H9 (cell line): ENCODE data around the gene NHS. TPM values are rescaled to one million over a fixed set of nuclear protein-coding genes. Genes with fewer than 3 reads are reported as not detected.

Source experiments
- DNase-seq: peaks from one replicate; pipeline ENCODE4 v3.0.0-alpha.2; 2017
- H2AFZ ChIP-seq: one replicate; pipeline ENCODE4 v1.6.1; 2013; ENCODE audit warnings: mild to moderate bottlenecking, low read length, control low read depth, moderate library complexity
- H2AK5ac ChIP-seq: 2 replicates; pipeline ENCODE4 v1.6.1; 2013; ENCODE audit warnings: low read length, control low read depth, mixed read lengths; ENCODE audit not compliant: insufficient read length
- H2BK120ac ChIP-seq: one replicate; pipeline ENCODE4 v1.6.1; 2013; ENCODE audit warnings: low read depth, mild to moderate bottlenecking, low read length, control low read depth, inconsistent platforms; ENCODE audit not compliant: poor library complexity, severe bottlenecking
- H2BK12ac ChIP-seq: 2 replicates; pipeline ENCODE4 v1.6.1; 2013; ENCODE audit warnings: low read length, control low read depth, mixed read lengths, low read depth; ENCODE audit not compliant: insufficient read length
- H2BK15ac ChIP-seq: 2 replicates; pipeline ENCODE4 v1.6.1; 2013; ENCODE audit warnings: low read depth, low read length, control low read depth
- H2BK20ac ChIP-seq: one replicate; pipeline ENCODE4 v1.6.1; 2013; ENCODE audit warnings: low read depth, mild to moderate bottlenecking, low read length, control low read depth, inconsistent platforms; ENCODE audit not compliant: poor library complexity, severe bottlenecking
- H2BK5ac ChIP-seq: 2 replicates; pipeline ENCODE4 v1.6.1; 2013; ENCODE audit warnings: low read length, control low read depth, mixed read lengths; ENCODE audit not compliant: insufficient read length
- H3K14ac ChIP-seq: 2 replicates; pipeline ENCODE4 v1.6.1; 2013; ENCODE audit warnings: low read length, control low read depth; ENCODE audit not compliant: insufficient read depth
- H3K18ac ChIP-seq: 2 replicates; pipeline ENCODE4 v1.6.1; 2013; ENCODE audit warnings: low read depth, mild to moderate bottlenecking, mixed read lengths, low read length, control low read depth; ENCODE audit not compliant: insufficient read length
- H3K23ac ChIP-seq: 2 replicates; pipeline ENCODE4 v1.6.1; 2013; ENCODE audit warnings: low read length, control low read depth, mixed read lengths, low read depth; ENCODE audit not compliant: insufficient read length
- H3K23me2 ChIP-seq: 2 replicates; pipeline ENCODE4 v1.6.1; 2013; ENCODE audit warnings: low read depth, mild to moderate bottlenecking, mixed read lengths, low read length, control low read depth; ENCODE audit not compliant: insufficient read length, poor library complexity, severe bottlenecking
- H3K27ac ChIP-seq: 2 replicates; pipeline ENCODE4 v1.5.1; 2013; ENCODE audit warnings: low read length, control low read depth, mixed read lengths, low read depth; ENCODE audit not compliant: insufficient read length
- H3K27me3 ChIP-seq: 2 replicates; pipeline ENCODE4 v1.6.1; 2013; ENCODE audit warnings: low read length, control low read depth, inconsistent platforms; ENCODE audit not compliant: insufficient read depth
- H3K4ac ChIP-seq: 2 replicates; pipeline ENCODE4 v1.6.1; 2013; ENCODE audit warnings: low read depth, mild to moderate bottlenecking, control low read depth, inconsistent platforms, low read length, moderate library complexity
- H3K4me1 ChIP-seq: 2 replicates; pipeline ENCODE4 v1.6.1; 2013; ENCODE audit warnings: low read length, control low read depth, inconsistent platforms; ENCODE audit not compliant: insufficient read depth
- H3K4me2 ChIP-seq: 2 replicates; pipeline ENCODE4 v1.6.1; 2013; ENCODE audit warnings: low read length, control low read depth, mixed read lengths; ENCODE audit not compliant: insufficient read length, insufficient read depth
- H3K56ac ChIP-seq: 2 replicates; pipeline ENCODE4 v1.6.1; 2013; ENCODE audit warnings: low read depth, mild to moderate bottlenecking, mixed read lengths, low read length, control low read depth; ENCODE audit not compliant: insufficient read length
- H3K79me1 ChIP-seq: 2 replicates; pipeline ENCODE4 v1.6.1; 2013; ENCODE audit warnings: low read depth, mild to moderate bottlenecking, moderate library complexity, low read length, control low read depth, inconsistent platforms; ENCODE audit not compliant: insufficient read depth, poor library complexity, severe bottlenecking
- H3K79me2 ChIP-seq: 2 replicates; pipeline ENCODE4 v1.6.1; 2013; ENCODE audit warnings: low read length, control low read depth, inconsistent platforms; ENCODE audit not compliant: insufficient read depth
- H3K9ac ChIP-seq: 2 replicates; pipeline ENCODE4 v1.6.1; 2013; ENCODE audit warnings: low read length, control low read depth, mixed read lengths; ENCODE audit not compliant: insufficient read length; ENCODE audit errors: extremely low read depth
- H3K9me3 ChIP-seq: one replicate; pipeline ENCODE4 v1.6.1; 2013; ENCODE audit warnings: low read depth, low read length, inconsistent platforms; ENCODE audit not compliant: control insufficient read depth
- H3T11ph ChIP-seq: one replicate; pipeline ENCODE4 v1.6.1; 2013; ENCODE audit warnings: mild to moderate bottlenecking, low read length, control low read depth, inconsistent platforms
- H4K20me1 ChIP-seq: one replicate; pipeline ENCODE4 v1.6.1; 2013; ENCODE audit not compliant: control insufficient read depth, insufficient read length, insufficient read depth
- H4K5ac ChIP-seq: 2 replicates; pipeline ENCODE4 v1.6.1; 2013; ENCODE audit warnings: low read depth, mild to moderate bottlenecking, mixed read lengths, low read length, control low read depth; ENCODE audit not compliant: insufficient read length
- H4K8ac ChIP-seq: replicated peaks from 2 replicates; pipeline ENCODE4 v1.6.1; 2013; ENCODE audit warnings: low read length, control low read depth, mixed read lengths, low read depth; ENCODE audit not compliant: insufficient read length
- H4K91ac ChIP-seq: 2 replicates; pipeline ENCODE4 v1.6.1; 2013; ENCODE audit warnings: low read depth, mild to moderate bottlenecking, moderate library complexity, mixed read lengths, low read length, control low read depth; ENCODE audit not compliant: insufficient read length
- H3K27ac Mint-ChIP-seq, 3 experiments: 2 replicates in 2 of 3; 3 replicates in 1 of 3; pipeline ENCODE4 v1.8.0; 2020 to 2021; ENCODE audit warnings: mixed read lengths in 3 of 3, mild to moderate bottlenecking in 1 of 3, moderate library complexity in 1 of 3
- H3K27me3 Mint-ChIP-seq: 2 replicates; pipeline ENCODE4 v1.8.0; 2021; ENCODE audit warnings: low read depth, mild to moderate bottlenecking, moderate library complexity, mixed read lengths
- H3K36me3 Mint-ChIP-seq, 3 experiments: 2 replicates in 2 of 3; 3 replicates in 1 of 3; pipeline ENCODE4 v1.8.0; 2020 to 2021; ENCODE audit warnings: low read depth in 3 of 3, mixed read lengths in 3 of 3; ENCODE audit not compliant: insufficient read depth in 1 of 3
- H3K4me1 Mint-ChIP-seq, 2 experiments: 2 replicates each; pipeline ENCODE4 v1.8.0; 2020; ENCODE audit warnings: mixed read lengths in 2 of 2
- H3K4me3 Mint-ChIP-seq, 2 experiments: 2 replicates in 1 of 2; 3 replicates in 1 of 2; pipeline ENCODE4 v1.8.0; 2020 to 2021; ENCODE audit warnings: mild to moderate bottlenecking in 2 of 2, mixed read lengths in 2 of 2, moderate library complexity in 1 of 2
- H3K9me3 Mint-ChIP-seq, 2 experiments: 2 replicates in 1 of 2; 3 replicates in 1 of 2; pipeline ENCODE4 v1.8.0; 2020; ENCODE audit warnings: mild to moderate bottlenecking in 2 of 2, mixed read lengths in 2 of 2, moderate library complexity in 1 of 2
- WGBS: extraction: QIAGEN DNeasy Blood & Tissue Kit; methylation state at CpG from one replicate; pipeline ENCODE4 v1.1.7; 2013; ENCODE audit warnings: missing lambda C conversion rate, low lambda C conversion rate, mixed read lengths; ENCODE audit not compliant: insufficient read length; ENCODE audit errors: extremely low coverage; 5-methylcytosine and 5-hydroxymethylcytosine counted together
- total RNA-seq: library from RNA; stranded (reverse); gene quantifications from 2 replicates; pipeline ENCODE4 v1.2.1, GENCODE V29; 2021
- TF ChIP-seq, protein P1 (sequence below): fragments of 200-600 bp; sonication (generic); conservative IDR thresholded peaks from 3 replicates; pipeline ENCODE4 v1.8.0; 2021; ENCODE audit warnings: antibody characterized with exemption, mild to moderate bottlenecking

Gene NHS
- total RNA-seq, 1 experiment from 2014 or later = 8.7 TPM

DNA sequence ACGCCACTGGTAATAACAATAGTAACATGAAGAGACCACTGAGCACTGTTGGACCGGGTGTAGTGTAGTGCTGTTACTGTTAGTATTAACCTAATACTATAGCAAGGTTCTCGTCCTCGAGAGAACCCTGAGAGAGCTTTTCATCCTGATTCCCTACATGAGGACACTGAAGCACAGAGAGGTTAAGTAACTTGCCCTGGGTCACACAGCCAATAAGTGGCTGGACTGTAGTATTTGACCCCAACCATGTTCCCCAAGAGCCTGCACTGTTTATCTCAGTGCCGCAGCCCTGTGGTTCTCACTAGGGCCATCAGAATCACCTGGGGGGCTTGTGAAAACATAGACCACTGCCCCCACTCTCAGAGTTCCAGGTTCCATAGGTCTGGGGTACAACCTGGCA is 372.7 kb downstream of the NHS start:
- H3K4me3 Mint-ChIP-seq = no peak overlapping the region
- Histone ChIP-seq H3K9me3 (no peaks in the 10 kb centered on the region), H3K23me2 (no peaks in the 10 kb centered on the region), H2BK5ac (no peak overlapping the region), H2AK5ac (no peak overlapping the region), H3K79me1 (no peaks in the 10 kb centered on the region), H2BK15ac (no peak overlapping the region), H3K27ac (no peak overlapping the region), H4K20me1 (no peaks in the 10 kb centered on the region), H2AFZ (no peak overlapping the region), H3K14ac (no peak overlapping the region), H3K18ac (no peak overlapping the region), H3K4me1 (no peaks in the 10 kb centered on the region), H3K27me3 (peaks cover 3% of the 10 kb centered on the region; the same call in 1 of the 2 replicates), H3K23ac (no peak overlapping the region), H2BK120ac (no peak overlapping the region), H3T11ph (no peak overlapping the region), H3K4me2 (no peak overlapping the region), H4K8ac (no peak overlapping the region), H3K79me2 (no peaks in the 10 kb centered on the region), H3K56ac (no peak overlapping the region), H3K9ac (no peak overlapping the region), H4K91ac (no peak overlapping the region), H2BK12ac (no peak overlapping the region), H4K5ac (no peak overlapping the region), H2BK20ac (no peak overlapping the region), H3K4ac (no peak overlapping the region)
- no peaks in the 10 kb centered on the region; a peak in 2 of 5 replicates for H3K9me3 Mint-ChIP-seq
- peaks cover 4% of the 10 kb centered on the region; the same call in 1 of the 2 replicates for H3K27me3 Mint-ChIP-seq
- H3K27ac Mint-ChIP-seq = no peak overlapping the region
- H3K36me3 Mint-ChIP-seq = no peaks in the 10 kb centered on the region; a peak in 1 of 7 replicates
- DNase-seq = no peak
- no peaks in the 10 kb centered on the region for H3K4me1 Mint-ChIP-seq
- TF ChIP-seq, protein P1, sequence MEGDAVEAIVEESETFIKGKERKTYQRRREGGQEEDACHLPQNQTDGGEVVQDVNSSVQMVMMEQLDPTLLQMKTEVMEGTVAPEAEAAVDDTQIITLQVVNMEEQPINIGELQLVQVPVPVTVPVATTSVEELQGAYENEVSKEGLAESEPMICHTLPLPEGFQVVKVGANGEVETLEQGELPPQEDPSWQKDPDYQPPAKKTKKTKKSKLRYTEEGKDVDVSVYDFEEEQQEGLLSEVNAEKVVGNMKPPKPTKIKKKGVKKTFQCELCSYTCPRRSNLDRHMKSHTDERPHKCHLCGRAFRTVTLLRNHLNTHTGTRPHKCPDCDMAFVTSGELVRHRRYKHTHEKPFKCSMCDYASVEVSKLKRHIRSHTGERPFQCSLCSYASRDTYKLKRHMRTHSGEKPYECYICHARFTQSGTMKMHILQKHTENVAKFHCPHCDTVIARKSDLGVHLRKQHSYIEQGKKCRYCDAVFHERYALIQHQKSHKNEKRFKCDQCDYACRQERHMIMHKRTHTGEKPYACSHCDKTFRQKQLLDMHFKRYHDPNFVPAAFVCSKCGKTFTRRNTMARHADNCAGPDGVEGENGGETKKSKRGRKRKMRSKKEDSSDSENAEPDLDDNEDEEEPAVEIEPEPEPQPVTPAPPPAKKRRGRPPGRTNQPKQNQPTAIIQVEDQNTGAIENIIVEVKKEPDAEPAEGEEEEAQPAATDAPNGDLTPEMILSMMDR = no peak
- WGBS = no CpG with 5 or more reads among the region's 5 CpGs
